ENCODE results near the gene TSPAN19.

- TF ChIP-seq, protein P1, sequence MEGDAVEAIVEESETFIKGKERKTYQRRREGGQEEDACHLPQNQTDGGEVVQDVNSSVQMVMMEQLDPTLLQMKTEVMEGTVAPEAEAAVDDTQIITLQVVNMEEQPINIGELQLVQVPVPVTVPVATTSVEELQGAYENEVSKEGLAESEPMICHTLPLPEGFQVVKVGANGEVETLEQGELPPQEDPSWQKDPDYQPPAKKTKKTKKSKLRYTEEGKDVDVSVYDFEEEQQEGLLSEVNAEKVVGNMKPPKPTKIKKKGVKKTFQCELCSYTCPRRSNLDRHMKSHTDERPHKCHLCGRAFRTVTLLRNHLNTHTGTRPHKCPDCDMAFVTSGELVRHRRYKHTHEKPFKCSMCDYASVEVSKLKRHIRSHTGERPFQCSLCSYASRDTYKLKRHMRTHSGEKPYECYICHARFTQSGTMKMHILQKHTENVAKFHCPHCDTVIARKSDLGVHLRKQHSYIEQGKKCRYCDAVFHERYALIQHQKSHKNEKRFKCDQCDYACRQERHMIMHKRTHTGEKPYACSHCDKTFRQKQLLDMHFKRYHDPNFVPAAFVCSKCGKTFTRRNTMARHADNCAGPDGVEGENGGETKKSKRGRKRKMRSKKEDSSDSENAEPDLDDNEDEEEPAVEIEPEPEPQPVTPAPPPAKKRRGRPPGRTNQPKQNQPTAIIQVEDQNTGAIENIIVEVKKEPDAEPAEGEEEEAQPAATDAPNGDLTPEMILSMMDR (IDR thresholded peaks at IDR 0.05) = no peak
- TF ChIP-seq ZFX (IDR thresholded peaks at IDR 0.05; ENCODE audit: borderline replicate concordance) = no peak
Observed at GRCh38 chr12:84998341-84998740, 37.7 kb downstream of the TSPAN19 start.

Measured in 22Rv1 (cell line).